GM18507 (cell line): Measurements from ENCODE around the gene SLC35A1.
"Not testable (repeated sequence)": the region's sequence is repeated elsewhere in the genome, so short reads cannot be mapped to it uniquely, and the experiment has no call there.

Experiments
- DNase-seq: peaks from one replicate; pipeline ENCODE4 v3.0.0; 2011; ENCODE audit warnings: low read depth; ENCODE audit not compliant: insufficient read length; ENCODE audit errors: extremely low spot score
- FAIRE-seq: peaks from 2 replicates; lab custom pipeline; 2011; peaks lifted over from hg19 to GRCh38; lab: Jason Lieb, UNC

SLC35A1 gene

GRCh38 chr6:87472525-87473418 lies at the start of gene SLC35A1:
Gene SLC35A1, plus strand, starts transcription at chr6:87472974. Its CDS starts 30 bp downstream, at chr6:87473004.
- DNase-seq: peak; percentile 87
- peak; percentile 83 for FAIRE-seq

GRCh38 chr6:87426789-87427188 lies 46.0 kb upstream of the SLC35A1 start:
- FAIRE-seq (no peak), DNase-seq (no peak)

- FAIRE-seq (no peak), DNase-seq (no peak)
Observed at GRCh38 chr6:87430499-87430898, 42.3 kb upstream of the SLC35A1 start.

GRCh38 chr6:87431263-87431662 lies 41.5 kb upstream of the SLC35A1 start:
- no peak for FAIRE-seq
- no peak for DNase-seq

GRCh38 chr6:87436435-87436834 lies 36.3 kb upstream of the SLC35A1 start:
- FAIRE-seq: peak; percentile 49
- DNase-seq: peak; percentile 15

- FAIRE-seq: no peak
Observed at GRCh38 chr6:87441711-87442110, 31.1 kb upstream of the SLC35A1 start.

GRCh38 chr6:87444362-87444761 lies 28.4 kb upstream of the SLC35A1 start:
- DNase-seq (no peak), FAIRE-seq (no peak)

More at GRCh38 chr6:87441711-87442110, 31.1 kb upstream of the SLC35A1 start:
- DNase-seq: no peak

- no peak for DNase-seq
Observed at GRCh38 chr6:87465051-87465450, 7.7 kb upstream of the SLC35A1 start.

GRCh38 chr6:87473419-87473903 lies 687 bp downstream of the SLC35A1 start:
- DNase-seq (peak; percentile 2), FAIRE-seq (no peak)

More at GRCh38 chr6:87465051-87465450, 7.7 kb upstream of the SLC35A1 start:
- no peak for FAIRE-seq

- no peak for DNase-seq
- no peak for FAIRE-seq
Observed at GRCh38 chr6:87481931-87482330, 9.2 kb downstream of the SLC35A1 start.

GRCh38 chr6:87482366-87482765 lies 9.6 kb downstream of the SLC35A1 start:
- no peak for FAIRE-seq
- DNase-seq: no peak

GRCh38 chr6:87483929-87484328 lies 11.2 kb downstream of the SLC35A1 start:
- no peak for FAIRE-seq
- DNase-seq: no peak

- DNase-seq (no peak), FAIRE-seq (no peak)
Observed at GRCh38 chr6:87484491-87484890, 11.7 kb downstream of the SLC35A1 start.

- no peak for DNase-seq
- no peak for FAIRE-seq
Observed at GRCh38 chr6:87487555-87487954, 14.8 kb downstream of the SLC35A1 start.

GRCh38 chr6:87489326-87489725 lies 16.6 kb downstream of the SLC35A1 start:
- not testable (repeated sequence) for DNase-seq, FAIRE-seq

GRCh38 chr6:87494761-87495422 lies 22.1 kb downstream of the SLC35A1 start:
- no peak for FAIRE-seq
- no peak for DNase-seq

GRCh38 chr6:87498048-87498447 lies 25.3 kb downstream of the SLC35A1 start:
- DNase-seq (no peak), FAIRE-seq (no peak)

GRCh38 chr6:87501809-87502572 lies 29.2 kb downstream of the SLC35A1 start:
- DNase-seq (no peak), FAIRE-seq (no peak)

- FAIRE-seq (no peak), DNase-seq (no peak)
Observed at GRCh38 chr6:87504441-87504840, 31.7 kb downstream of the SLC35A1 start.

- DNase-seq (no peak), FAIRE-seq (no peak)
Observed at GRCh38 chr6:87514831-87515230, 42.1 kb downstream of the SLC35A1 start.
